ENCODE results near the gene ANKIB1.
"Not testable (repeated sequence)": the region's sequence is repeated elsewhere in the genome, so short reads cannot be mapped to it uniquely, and the experiment has no call there.

ANKIB1 gene

DNA sequence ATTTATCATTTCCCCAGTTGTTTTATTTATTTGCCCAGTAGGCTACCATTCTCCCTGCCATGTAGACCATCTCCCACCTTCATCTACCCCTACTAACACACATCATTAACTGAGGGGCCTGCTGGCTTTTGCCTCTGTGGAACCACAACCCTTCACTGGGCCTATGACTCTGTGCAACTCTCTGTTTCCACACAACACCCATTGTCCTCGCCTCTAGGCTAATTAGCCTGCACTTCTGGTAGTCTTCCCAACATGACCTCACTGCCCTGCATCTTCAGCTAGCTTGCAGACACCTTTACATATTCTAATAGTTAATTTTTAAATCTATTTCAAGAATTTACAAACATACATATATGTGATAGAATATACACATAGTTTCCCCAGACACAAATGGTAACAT is 7.5 kb downstream of the ANKIB1 start:
- H3K4me1 ChIP-seq (ENCODE audit: insufficient read depth, low read length, poor library complexity, severe bottlenecking): peaks cover 16% of the 10 kb centered on the region
- H3K36me3 ChIP-seq (ENCODE audit: insufficient read depth, low read length): no peaks in the 10 kb centered on the region
- H4K20me1 ChIP-seq (ENCODE audit: insufficient read depth, low read length, poor library complexity, severe bottlenecking): peaks cover 32% of the 10 kb centered on the region
- H3K4me2 ChIP-seq (ENCODE audit: low read depth, low read length, poor library complexity, severe bottlenecking): no peak overlapping the region
- H3K9me3 ChIP-seq (ENCODE audit: insufficient read depth, low read depth, low read length): no peaks in the 10 kb centered on the region
- no peaks in the 10 kb centered on the region for H3F3A ChIP-seq (ENCODE audit: low read depth)
- H3K79me2 ChIP-seq (ENCODE audit: insufficient read depth, low read length): peaks cover 91% of the 10 kb centered on the region
- TF ChIP-seq, protein P1, sequence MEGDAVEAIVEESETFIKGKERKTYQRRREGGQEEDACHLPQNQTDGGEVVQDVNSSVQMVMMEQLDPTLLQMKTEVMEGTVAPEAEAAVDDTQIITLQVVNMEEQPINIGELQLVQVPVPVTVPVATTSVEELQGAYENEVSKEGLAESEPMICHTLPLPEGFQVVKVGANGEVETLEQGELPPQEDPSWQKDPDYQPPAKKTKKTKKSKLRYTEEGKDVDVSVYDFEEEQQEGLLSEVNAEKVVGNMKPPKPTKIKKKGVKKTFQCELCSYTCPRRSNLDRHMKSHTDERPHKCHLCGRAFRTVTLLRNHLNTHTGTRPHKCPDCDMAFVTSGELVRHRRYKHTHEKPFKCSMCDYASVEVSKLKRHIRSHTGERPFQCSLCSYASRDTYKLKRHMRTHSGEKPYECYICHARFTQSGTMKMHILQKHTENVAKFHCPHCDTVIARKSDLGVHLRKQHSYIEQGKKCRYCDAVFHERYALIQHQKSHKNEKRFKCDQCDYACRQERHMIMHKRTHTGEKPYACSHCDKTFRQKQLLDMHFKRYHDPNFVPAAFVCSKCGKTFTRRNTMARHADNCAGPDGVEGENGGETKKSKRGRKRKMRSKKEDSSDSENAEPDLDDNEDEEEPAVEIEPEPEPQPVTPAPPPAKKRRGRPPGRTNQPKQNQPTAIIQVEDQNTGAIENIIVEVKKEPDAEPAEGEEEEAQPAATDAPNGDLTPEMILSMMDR (conservative IDR thresholded peaks at IDR 0.05; ENCODE audit: low read length): no peak
- no peak for TF ChIP-seq EZH2phosphoT487 (IDR thresholded peaks at IDR 0.05; ENCODE audit: borderline replicate concordance)
- H2AFZ ChIP-seq (ENCODE audit: low read length): no peak overlapping the region
- H3K9ac ChIP-seq (ENCODE audit: low read depth, low read length, poor library complexity, severe bottlenecking): no peak overlapping the region
- H3K27me3 ChIP-seq (ENCODE audit: insufficient read depth, low read length, poor library complexity, severe bottlenecking): no peaks in the 10 kb centered on the region
- no peak overlapping the region for H3K4me3 ChIP-seq (ENCODE audit: low read length, poor library complexity, severe bottlenecking)
- no peaks in the 10 kb centered on the region for H3K9me2 ChIP-seq (replicated peaks; ENCODE audit: low read depth, low read length)

DNA sequence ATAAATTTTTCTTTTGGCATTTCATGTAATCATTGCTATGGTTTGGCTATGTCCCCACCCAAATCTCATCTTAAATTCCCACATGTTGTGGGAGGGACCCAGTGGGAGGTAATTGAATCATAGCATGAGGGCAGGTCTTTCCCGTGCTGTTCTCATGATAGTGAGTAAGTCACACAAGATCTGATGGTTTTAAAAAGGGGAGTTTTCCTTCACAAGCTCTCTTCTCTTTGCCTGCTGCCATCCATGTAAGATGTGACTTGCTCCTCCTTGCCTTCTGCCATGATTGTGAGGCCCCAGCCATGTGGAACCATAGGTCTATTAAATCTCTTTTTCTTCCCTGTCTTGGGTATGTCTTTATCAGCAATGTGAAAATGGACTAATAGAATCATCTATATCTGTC is 9.0 kb downstream of the ANKIB1 start:
- H3K27me3 ChIP-seq (ENCODE audit: insufficient read depth, low read length, poor library complexity, severe bottlenecking); H3K9me3 ChIP-seq (ENCODE audit: insufficient read depth, low read depth, low read length); H3K36me3 ChIP-seq (ENCODE audit: insufficient read depth, low read length); H3K9ac ChIP-seq (ENCODE audit: low read depth, low read length, poor library complexity, severe bottlenecking); H3K4me3 ChIP-seq (ENCODE audit: low read length, poor library complexity, severe bottlenecking); H3K4me2 ChIP-seq (ENCODE audit: low read depth, low read length, poor library complexity, severe bottlenecking); H2AFZ ChIP-seq (ENCODE audit: low read length); H3K9me2 ChIP-seq (replicated peaks; ENCODE audit: low read depth, low read length); H3F3A ChIP-seq (ENCODE audit: low read depth): not testable (repeated sequence)
- H3K79me2 ChIP-seq (ENCODE audit: insufficient read depth, low read length): peaks cover 89% of the 10 kb centered on the region
- peaks cover 26% of the 10 kb centered on the region for H4K20me1 ChIP-seq (ENCODE audit: insufficient read depth, low read length, poor library complexity, severe bottlenecking)
- H3K4me1 ChIP-seq (ENCODE audit: insufficient read depth, low read length, poor library complexity, severe bottlenecking): peaks cover 14% of the 10 kb centered on the region

DNA sequence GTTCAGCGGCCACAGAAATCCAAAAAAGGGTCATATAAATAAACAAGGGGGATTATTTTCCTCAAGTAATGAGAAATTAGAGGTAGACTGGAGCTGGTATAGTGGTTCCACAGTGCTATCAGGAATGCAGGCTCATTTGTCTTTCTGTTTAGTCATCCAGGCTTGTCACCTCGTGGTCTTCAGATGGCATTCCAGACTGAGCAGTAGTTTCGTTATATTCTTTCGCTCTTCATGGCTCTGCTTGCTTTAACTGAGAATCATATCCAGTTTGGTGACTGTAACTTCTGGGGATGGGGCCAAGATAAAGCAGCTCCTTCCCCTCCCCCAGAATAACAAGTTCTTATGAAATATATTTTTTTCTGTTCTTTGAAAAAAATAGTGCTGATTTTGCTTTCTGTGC is 9.5 kb downstream of the ANKIB1 start:
- TF ChIP-seq EZH2phosphoT487 (IDR thresholded peaks at IDR 0.05; ENCODE audit: borderline replicate concordance): no peak
- TF ChIP-seq, protein P1 (conservative IDR thresholded peaks at IDR 0.05; ENCODE audit: low read length): no peak
- Histone ChIP-seq H3K9ac (ENCODE audit: low read depth, low read length, poor library complexity, severe bottlenecking) (no peak overlapping the region), H3K4me3 (ENCODE audit: low read length, poor library complexity, severe bottlenecking) (no peak overlapping the region), H2AFZ (ENCODE audit: low read length) (no peak overlapping the region), H3K4me1 (ENCODE audit: insufficient read depth, low read length, poor library complexity, severe bottlenecking) (peaks cover 13% of the 10 kb centered on the region), H3K27me3 (ENCODE audit: insufficient read depth, low read length, poor library complexity, severe bottlenecking) (no peaks in the 10 kb centered on the region), H3K9me2 (replicated peaks; ENCODE audit: low read depth, low read length) (no peaks in the 10 kb centered on the region), H4K20me1 (ENCODE audit: insufficient read depth, low read length, poor library complexity, severe bottlenecking) (peaks cover 25% of the 10 kb centered on the region), H3K79me2 (ENCODE audit: insufficient read depth, low read length) (peaks cover 91% of the 10 kb centered on the region), H3K36me3 (ENCODE audit: insufficient read depth, low read length) (peaks cover 2% of the 10 kb centered on the region; the same call in 1 of the 2 replicates), H3F3A (ENCODE audit: low read depth) (no peaks in the 10 kb centered on the region), H3K9me3 (ENCODE audit: insufficient read depth, low read depth, low read length) (no peaks in the 10 kb centered on the region), H3K4me2 (ENCODE audit: low read depth, low read length, poor library complexity, severe bottlenecking) (no peak overlapping the region)

DNA sequence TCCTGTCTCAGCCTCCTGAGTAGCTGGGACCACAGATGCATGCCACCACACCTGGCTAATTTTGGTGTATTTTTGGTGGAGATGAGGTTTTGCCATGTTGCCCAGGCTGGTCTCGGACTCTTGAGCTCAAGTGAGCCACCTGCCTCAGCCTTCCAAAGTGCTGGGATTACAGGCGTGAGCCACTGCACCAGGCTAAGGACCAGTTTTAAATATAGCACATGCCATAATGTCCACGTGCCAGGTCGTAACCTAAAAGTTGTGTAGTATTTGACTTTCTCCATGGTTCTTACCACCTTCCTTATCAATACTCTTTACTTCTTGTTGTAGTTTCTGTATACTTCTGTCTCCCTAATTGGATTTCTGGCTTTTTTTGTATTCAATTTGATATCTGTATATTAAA is 13.3 kb downstream of the ANKIB1 start:
- no peaks in the 10 kb centered on the region for H3F3A ChIP-seq (ENCODE audit: low read depth)
- peaks cover 86% of the 10 kb centered on the region for H3K79me2 ChIP-seq (ENCODE audit: insufficient read depth, low read length)
- H3K9ac ChIP-seq (ENCODE audit: low read depth, low read length, poor library complexity, severe bottlenecking): no peak overlapping the region
- H3K4me2 ChIP-seq (ENCODE audit: low read depth, low read length, poor library complexity, severe bottlenecking): no peak overlapping the region
- H3K4me3 ChIP-seq (ENCODE audit: low read length, poor library complexity, severe bottlenecking): no peak overlapping the region
- H3K27me3 ChIP-seq (ENCODE audit: insufficient read depth, low read length, poor library complexity, severe bottlenecking): no peaks in the 10 kb centered on the region
- H3K36me3 ChIP-seq (ENCODE audit: insufficient read depth, low read length): peaks cover 5% of the 10 kb centered on the region; the same call in 1 of the 2 replicates
- TF ChIP-seq, protein P1 (conservative IDR thresholded peaks at IDR 0.05; ENCODE audit: low read length): no peak
- TF ChIP-seq EZH2phosphoT487 (IDR thresholded peaks at IDR 0.05; ENCODE audit: borderline replicate concordance): no peak
- peaks cover 10% of the 10 kb centered on the region for H3K9me3 ChIP-seq (ENCODE audit: insufficient read depth, low read depth, low read length)
- no peaks in the 10 kb centered on the region for H3K9me2 ChIP-seq (replicated peaks; ENCODE audit: low read depth, low read length)
- H4K20me1 ChIP-seq (ENCODE audit: insufficient read depth, low read length, poor library complexity, severe bottlenecking): peaks cover 5% of the 10 kb centered on the region
- H3K4me1 ChIP-seq (ENCODE audit: insufficient read depth, low read length, poor library complexity, severe bottlenecking): no peaks in the 10 kb centered on the region
- H2AFZ ChIP-seq (ENCODE audit: low read length): no peak overlapping the region

Measured in Loucy (cell line).